DOHH2 (cell line): Measurements from ENCODE around the gene SMPDL3A.
"Not testable (repeated sequence)": the region's sequence is repeated elsewhere in the genome, so short reads cannot be mapped to it uniquely, and the experiment has no call there.

ENCODE experiments used
- H3F3A ChIP-seq: fragments of 200-600 bp; sonication (generic), shearing (Covaris generic); 2 replicates; pipeline ENCODE4 v1.6.0; 2016; ENCODE audit warnings: antibody characterized with exemption, mild to moderate bottlenecking; ENCODE audit not compliant: control insufficient read depth, insufficient read depth
- H3K27ac ChIP-seq: fragments of 200-600 bp; sonication (generic); 2 replicates; pipeline ENCODE4 v1.5.1; 2014; ENCODE audit warnings: low read depth, mild to moderate bottlenecking, low read length, moderate library complexity
- H3K27me3 ChIP-seq: fragments of 200-600 bp; sonication (generic); 2 replicates; pipeline ENCODE4 v1.6.1; 2014; ENCODE audit warnings: mild to moderate bottlenecking, low read length, mixed read lengths; ENCODE audit not compliant: control insufficient read depth
- H3K36me3 ChIP-seq: fragments of 200-600 bp; sonication (generic); 2 replicates; pipeline ENCODE4 v1.6.1; 2014; ENCODE audit warnings: mild to moderate bottlenecking, low read length, moderate library complexity, mixed read lengths; ENCODE audit not compliant: control insufficient read depth
- H3K4me1 ChIP-seq: fragments of 200-600 bp; sonication (generic); 2 replicates; pipeline ENCODE4 v1.6.1; 2014; ENCODE audit warnings: mild to moderate bottlenecking, low read length, mixed read lengths; ENCODE audit not compliant: control insufficient read depth
- H3K4me2 ChIP-seq: fragments of 200-600 bp; sonication (generic); 2 replicates; pipeline ENCODE4 v1.6.0; 2014; ENCODE audit warnings: mild to moderate bottlenecking, low read length, moderate library complexity
- H3K4me3 ChIP-seq: fragments of 200-600 bp; sonication (generic); 2 replicates; pipeline ENCODE4 v1.5.1; 2014; ENCODE audit warnings: mild to moderate bottlenecking, low read length, mixed read lengths
- H3K79me2 ChIP-seq: fragments of 200-600 bp; sonication (generic); 2 replicates; pipeline ENCODE4 v1.6.1; 2014; ENCODE audit warnings: mild to moderate bottlenecking, low read length, mixed read lengths; ENCODE audit not compliant: control insufficient read depth
- H3K9me2 ChIP-seq: fragments of 200-600 bp; sonication (generic); replicated peaks from 2 replicates; pipeline ENCODE4 v1.6.1; 2014; ENCODE audit warnings: mild to moderate bottlenecking, low read length, mixed read lengths; ENCODE audit not compliant: control insufficient read depth
- H3K9me3 ChIP-seq: fragments of 200-600 bp; sonication (generic); 2 replicates; pipeline ENCODE4 v1.6.1; 2014; ENCODE audit warnings: antibody characterized with exemption, low read length, mixed read lengths; ENCODE audit not compliant: control insufficient read depth, insufficient read depth
- H4K20me1 ChIP-seq: fragments of 200-600 bp; sonication (generic); 2 replicates; pipeline ENCODE4 v1.6.0; 2014; ENCODE audit warnings: low read depth, mild to moderate bottlenecking, antibody characterized with exemption, low read length, moderate library complexity; ENCODE audit not compliant: control insufficient read depth, insufficient read depth
- CTCF ChIP-seq: fragments of 200-600 bp; sonication (generic); IDR thresholded peaks from one replicate; pipeline ENCODE4 v1.5.1; 2014; ENCODE audit warnings: antibody characterized with exemption, mild to moderate bottlenecking, low read depth, low read length; ENCODE audit not compliant: poor library complexity, severe bottlenecking
- EZH2phosphoT487 ChIP-seq: fragments of 200-600 bp; sonication (generic); IDR thresholded peaks from 2 replicates; pipeline ENCODE4 v1.6.1; 2017; ENCODE audit warnings: borderline replicate concordance, mild to moderate bottlenecking, antibody characterized with exemption, low read length, moderate library complexity, mixed read lengths

The SMPDL3A gene

GRCh38 chr6:122744247-122744646 is 44.8 kb upstream of the SMPDL3A start:
- H3K27me3 ChIP-seq, H3K9me2 ChIP-seq, H4K20me1 ChIP-seq, H3F3A ChIP-seq, H3K4me1 ChIP-seq, H3K79me2 ChIP-seq, H3K4me3 ChIP-seq, H3K27ac ChIP-seq, H3K4me2 ChIP-seq, H3K9me3 ChIP-seq, H3K36me3 ChIP-seq: not testable (repeated sequence)
- TF ChIP-seq CTCF: peak; percentile 23

- not testable (repeated sequence) for H3K9me3 ChIP-seq, H3K27ac ChIP-seq, H3K9me2 ChIP-seq, H3F3A ChIP-seq, H3K4me1 ChIP-seq, H3K4me3 ChIP-seq, H4K20me1 ChIP-seq, H3K27me3 ChIP-seq, H3K79me2 ChIP-seq, H3K36me3 ChIP-seq, H3K4me2 ChIP-seq
These were observed 44.2 kb upstream of the SMPDL3A start for GRCh38 chr6:122744856-122745255.

GRCh38 chr6:122746688-122747087 is 42.4 kb upstream of the SMPDL3A start:
- Histone ChIP-seq H4K20me1 (no peaks in the 10 kb centered on the region), H3K9me2 (no peaks in the 10 kb centered on the region), H3K9me3 (no peaks in the 10 kb centered on the region), H3K27me3 (no peaks in the 10 kb centered on the region), H3K4me3 (no peak overlapping the region), H3K4me2 (no peak overlapping the region), H3F3A (no peaks in the 10 kb centered on the region), H3K36me3 (no peaks in the 10 kb centered on the region), H3K79me2 (no peaks in the 10 kb centered on the region), H3K4me1 (no peaks in the 10 kb centered on the region), H3K27ac (no peak overlapping the region)
- TF ChIP-seq EZH2phosphoT487: no peak
- TF ChIP-seq CTCF: no peak

- Histone ChIP-seq H3K27ac (no peak overlapping the region), H3K9me2 (no peaks in the 10 kb centered on the region), H3K4me3 (no peak overlapping the region), H4K20me1 (no peaks in the 10 kb centered on the region), H3K36me3 (no peaks in the 10 kb centered on the region), H3K79me2 (no peaks in the 10 kb centered on the region), H3K9me3 (no peaks in the 10 kb centered on the region), H3K4me2 (no peak overlapping the region), H3K4me1 (no peaks in the 10 kb centered on the region), H3K27me3 (no peaks in the 10 kb centered on the region), H3F3A (no peaks in the 10 kb centered on the region)
- TF ChIP-seq EZH2phosphoT487 (no peak), CTCF (no peak)
These were observed 41.5 kb upstream of the SMPDL3A start for GRCh38 chr6:122747573-122747972.

GRCh38 chr6:122748945-122749344 is 40.1 kb upstream of the SMPDL3A start:
- not testable (repeated sequence) for H3K79me2 ChIP-seq, H3K4me2 ChIP-seq, H3K27ac ChIP-seq, H3K9me3 ChIP-seq, H3F3A ChIP-seq, H3K9me2 ChIP-seq, H3K4me1 ChIP-seq, H4K20me1 ChIP-seq, H3K36me3 ChIP-seq, H3K27me3 ChIP-seq, H3K4me3 ChIP-seq
